ENCODE data around the gene STX3. TPM values are rescaled to one million over a fixed set of nuclear protein-coding genes. Genes with fewer than 3 reads are reported as not detected.
"Not testable (repeated sequence)": the region's sequence is repeated elsewhere in the genome, so short reads cannot be mapped to it uniquely, and the experiment has no call there.

STX3 gene
- total RNA-seq, 1 donor from 2014 or later: 52.4 TPM

- no peak overlapping the region for H3K4me3 ChIP-seq
- Mint-ChIP-seq H3K27ac (no peak overlapping the region), H3K9me3 (no peaks in the 10 kb centered on the region), H3K36me3 (peaks cover 2% of the 10 kb centered on the region), H3K4me1 (peaks cover 15% of the 10 kb centered on the region), H3K27me3 (ENCODE audit: insufficient read depth, low read depth) (peaks cover 5% of the 10 kb centered on the region), H3K4me3 (no peak overlapping the region)
- H3K36me3 ChIP-seq: no peaks in the 10 kb centered on the region
- peaks cover 17% of the 10 kb centered on the region for H3K79me2 ChIP-seq (ENCODE audit: low read depth)
- H3K27ac ChIP-seq: no peak overlapping the region
- H3K4me2 ChIP-seq: no peak overlapping the region
- no peak overlapping the region for H2AFZ ChIP-seq (replicated peaks)
- no peaks in the 10 kb centered on the region for H4K20me1 ChIP-seq (ENCODE audit: low read depth)
- no peaks in the 10 kb centered on the region for H3K9me3 ChIP-seq (ENCODE audit: low read depth)
- H3K4me1 ChIP-seq: peaks cover 20% of the 10 kb centered on the region
- H3K9ac ChIP-seq: no peak overlapping the region
- no peak for DNase-seq (ENCODE audit: low spot score)
- H3K27me3 ChIP-seq: no peaks in the 10 kb centered on the region
- peaks cover 5% of the 10 kb centered on the region for H3F3A ChIP-seq (ENCODE audit: low read depth)
- TF ChIP-seq EZH2 (IDR thresholded peaks at IDR 0.05) (no peak), CTCF (IDR thresholded peaks at IDR 0.05) (no peak), EZH2phosphoT487 (IDR thresholded peaks at IDR 0.05) (no peak)
Observed at GRCh38 chr11:59813364-59813763, 58.2 kb downstream of the STX3 start.

- Mint-ChIP-seq H3K36me3 (no peaks in the 10 kb centered on the region), H3K4me3 (no peak overlapping the region), H3K4me1 (peaks cover 15% of the 10 kb centered on the region), H3K9me3 (no peaks in the 10 kb centered on the region), H3K27me3 (ENCODE audit: insufficient read depth, low read depth) (peaks cover 5% of the 10 kb centered on the region), H3K27ac (no peak overlapping the region)
- Histone ChIP-seq H4K20me1 (ENCODE audit: low read depth) (no peaks in the 10 kb centered on the region), H3K4me2 (no peak overlapping the region), H3K4me1 (peaks cover 20% of the 10 kb centered on the region), H3K36me3 (no peaks in the 10 kb centered on the region), H3K27me3 (no peaks in the 10 kb centered on the region), H3K9ac (no peak overlapping the region), H3K9me3 (ENCODE audit: low read depth) (no peaks in the 10 kb centered on the region), H3K4me3 (no peak overlapping the region), H3K79me2 (ENCODE audit: low read depth) (peaks cover 11% of the 10 kb centered on the region), H3K27ac (no peak overlapping the region), H2AFZ (replicated peaks) (no peak overlapping the region), H3F3A (ENCODE audit: low read depth) (peaks cover 5% of the 10 kb centered on the region)
- TF ChIP-seq EZH2 (IDR thresholded peaks at IDR 0.05): no peak
- no peak for TF ChIP-seq CTCF (IDR thresholded peaks at IDR 0.05)
- TF ChIP-seq EZH2phosphoT487 (IDR thresholded peaks at IDR 0.05): no peak
- DNase-seq (ENCODE audit: low spot score): no peak
Observed at GRCh38 chr11:59814021-59814420, 58.8 kb downstream of the STX3 start.

GRCh38 chr11:59815754-59816153, 60.6 kb downstream of the STX3 start:
- H3K9me3 Mint-ChIP-seq: no peaks in the 10 kb centered on the region
- H3K27me3 Mint-ChIP-seq (ENCODE audit: insufficient read depth, low read depth): peaks cover 5% of the 10 kb centered on the region
- no peak overlapping the region for H3K27ac Mint-ChIP-seq
- Histone ChIP-seq H3K79me2 (ENCODE audit: low read depth) (no peaks in the 10 kb centered on the region), H3K9ac (no peak overlapping the region), H3K4me2 (peak overlapping the region; percentile 3), H3K4me3 (no peak overlapping the region), H2AFZ (replicated peaks) (peak overlapping the region; percentile 93), H3K27ac (no peak overlapping the region), H3K27me3 (no peaks in the 10 kb centered on the region), H3K4me1 (peaks cover 15% of the 10 kb centered on the region), H4K20me1 (ENCODE audit: low read depth) (no peaks in the 10 kb centered on the region), H3K9me3 (ENCODE audit: low read depth) (no peaks in the 10 kb centered on the region), H3K36me3 (no peaks in the 10 kb centered on the region), H3F3A (ENCODE audit: low read depth) (no peaks in the 10 kb centered on the region)
- H3K36me3 Mint-ChIP-seq: no peaks in the 10 kb centered on the region
- peak; percentile 15 for DNase-seq (ENCODE audit: low spot score)
- no peak for TF ChIP-seq EZH2 (IDR thresholded peaks at IDR 0.05)
- TF ChIP-seq EZH2phosphoT487 (IDR thresholded peaks at IDR 0.05): no peak
- no peak for TF ChIP-seq CTCF (IDR thresholded peaks at IDR 0.05)
- H3K4me3 Mint-ChIP-seq: no peak overlapping the region
- peaks cover 7% of the 10 kb centered on the region for H3K4me1 Mint-ChIP-seq

- not testable (repeated sequence) for H3K4me3 Mint-ChIP-seq; DNase-seq (ENCODE audit: low spot score); H3K4me1 Mint-ChIP-seq; H4K20me1 ChIP-seq (ENCODE audit: low read depth); H3K36me3 Mint-ChIP-seq; H3K9ac ChIP-seq; H3K27ac Mint-ChIP-seq; H3K4me3 ChIP-seq; H3K27ac ChIP-seq; H3K36me3 ChIP-seq; H3K9me3 Mint-ChIP-seq; H3K9me3 ChIP-seq (ENCODE audit: low read depth); H3K4me2 ChIP-seq; H3K27me3 Mint-ChIP-seq (ENCODE audit: insufficient read depth, low read depth); H3F3A ChIP-seq (ENCODE audit: low read depth); H3K27me3 ChIP-seq; H3K79me2 ChIP-seq (ENCODE audit: low read depth)
- peaks cover 15% of the 10 kb centered on the region for H3K4me1 ChIP-seq
- H2AFZ ChIP-seq (replicated peaks): peak overlapping the region; percentile 93
Observed at GRCh38 chr11:59816434-59816833, 61.3 kb downstream of the STX3 start.

Measured in neural progenitor cell (in vitro differentiated cells).